ENCODE measurements around the gene TALDO1.

TALDO1 gene

DNA sequence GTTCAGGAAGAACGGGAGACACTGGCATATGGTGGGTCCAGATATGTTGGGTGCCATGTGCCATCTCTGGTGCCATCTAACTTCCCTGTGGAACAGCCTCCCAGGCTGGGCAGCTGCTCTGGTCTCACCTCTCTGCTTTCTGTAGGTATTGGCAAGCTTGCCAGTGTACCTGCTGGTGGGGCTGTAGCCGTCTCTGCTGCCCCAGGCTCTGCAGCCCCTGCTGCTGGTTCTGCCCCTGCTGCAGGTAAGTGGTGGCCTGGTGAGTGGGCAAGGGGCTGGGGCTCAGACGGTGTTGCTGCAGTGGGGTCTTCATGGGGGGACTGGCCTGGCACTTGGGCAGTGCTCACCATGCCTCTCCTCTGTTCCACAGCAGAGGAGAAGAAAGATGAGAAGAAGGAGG is 65.1 kb downstream of the TALDO1 start:
- peaks cover 25% of the 10 kb centered on the region for H3K36me3 Mint-ChIP-seq (ENCODE audit: low read depth)
- H3K27ac Mint-ChIP-seq, result peak overlapping the region; percentile 55
- H3K4me3 Mint-ChIP-seq, result peak overlapping the region; percentile 10
- H3K27me3 Mint-ChIP-seq (ENCODE audit: low read depth), result no peaks in the 10 kb centered on the region
- peaks cover 21% of the 10 kb centered on the region for H3K4me1 Mint-ChIP-seq (ENCODE audit: low read depth)
- no peaks in the 10 kb centered on the region for H3K9me3 Mint-ChIP-seq

- Mint-ChIP-seq H3K27me3 (ENCODE audit: low read depth) (no peaks in the 10 kb centered on the region), H3K27ac (no peak overlapping the region), H3K4me1 (ENCODE audit: low read depth) (peaks cover 17% of the 10 kb centered on the region), H3K36me3 (ENCODE audit: low read depth) (peaks cover 22% of the 10 kb centered on the region), H3K9me3 (no peaks in the 10 kb centered on the region), H3K4me3 (no peak overlapping the region)
These were observed 65.8 kb downstream of the TALDO1 start for GRCh38 chr11:813072-813455.

GRCh38 chr11:813456-814096 is 66.3 kb downstream of the TALDO1 start:
- no peaks in the 10 kb centered on the region for H3K27me3 Mint-ChIP-seq (ENCODE audit: low read depth)
- H3K9me3 Mint-ChIP-seq, result no peaks in the 10 kb centered on the region
- H3K4me1 Mint-ChIP-seq (ENCODE audit: low read depth), result peaks cover 15% of the 10 kb centered on the region
- no peak overlapping the region for H3K4me3 Mint-ChIP-seq
- peaks cover 22% of the 10 kb centered on the region for H3K36me3 Mint-ChIP-seq (ENCODE audit: low read depth)
- H3K27ac Mint-ChIP-seq, result no peak overlapping the region

All from T-helper 1 cell treated with Interleukin-12 subunit alpha and Interleukin-12 subunit beta and Interleukin-4 antibody, amounts not matched to agents 30 μg/mL and 1 μg/mL, for 36 hours (primary cell).